UCSD-AML1 (cell line): ENCODE data around the gene GMEB2.
"Not testable (repeated sequence)": the region's sequence is repeated elsewhere in the genome, so short reads cannot be mapped to it uniquely, and the experiment has no call there.

Experiments
- DNase-seq: peaks from one replicate; lab custom pipeline; 2025; ENCODE audit not compliant: unreplicated experiment; lab: John Stamatoyannopoulos, UW

The GMEB2 gene

DNA sequence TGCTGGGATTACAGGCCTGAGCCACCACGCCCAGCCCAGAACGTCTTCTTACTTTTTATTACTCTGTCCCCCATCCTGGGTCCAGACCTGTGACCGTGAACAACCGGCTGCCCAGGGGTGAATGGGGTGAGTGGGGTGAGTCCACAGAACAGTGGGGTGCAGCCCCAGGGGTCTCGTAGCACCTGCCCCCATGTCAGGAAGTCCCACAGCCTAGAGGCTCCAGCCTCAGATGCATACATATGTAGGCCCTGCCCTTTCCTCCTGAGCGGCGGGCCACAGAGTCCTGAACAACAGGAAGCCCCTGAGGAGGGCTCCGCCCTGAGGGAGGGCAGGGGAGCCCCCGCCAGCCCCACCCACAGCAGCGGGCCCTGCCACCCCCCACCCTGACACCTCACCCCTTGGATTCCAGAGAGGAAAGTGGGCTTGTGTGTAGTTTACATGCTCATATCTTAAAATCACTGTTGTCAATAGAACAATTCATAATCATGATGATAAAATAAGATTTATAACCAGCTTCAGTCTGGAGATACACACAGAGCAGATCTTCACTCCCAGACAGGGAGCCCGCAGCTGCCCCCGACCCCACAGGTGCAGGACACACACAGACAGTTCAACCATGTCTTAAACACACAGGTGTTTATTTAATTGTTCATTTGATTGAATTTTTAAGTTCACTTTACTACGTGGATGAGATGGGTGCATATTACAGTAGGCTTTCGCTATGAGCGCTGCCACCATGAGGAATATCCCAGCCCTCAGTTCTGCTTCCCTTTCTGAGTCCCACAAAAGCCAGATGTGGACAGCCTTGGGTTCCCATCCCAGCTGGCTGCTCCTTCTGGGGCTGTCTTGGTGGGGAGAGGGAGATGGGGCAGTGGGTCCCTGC, 12.4 kb upstream of the GMEB2 start:
- DNase-seq = peak; percentile 62

DNA sequence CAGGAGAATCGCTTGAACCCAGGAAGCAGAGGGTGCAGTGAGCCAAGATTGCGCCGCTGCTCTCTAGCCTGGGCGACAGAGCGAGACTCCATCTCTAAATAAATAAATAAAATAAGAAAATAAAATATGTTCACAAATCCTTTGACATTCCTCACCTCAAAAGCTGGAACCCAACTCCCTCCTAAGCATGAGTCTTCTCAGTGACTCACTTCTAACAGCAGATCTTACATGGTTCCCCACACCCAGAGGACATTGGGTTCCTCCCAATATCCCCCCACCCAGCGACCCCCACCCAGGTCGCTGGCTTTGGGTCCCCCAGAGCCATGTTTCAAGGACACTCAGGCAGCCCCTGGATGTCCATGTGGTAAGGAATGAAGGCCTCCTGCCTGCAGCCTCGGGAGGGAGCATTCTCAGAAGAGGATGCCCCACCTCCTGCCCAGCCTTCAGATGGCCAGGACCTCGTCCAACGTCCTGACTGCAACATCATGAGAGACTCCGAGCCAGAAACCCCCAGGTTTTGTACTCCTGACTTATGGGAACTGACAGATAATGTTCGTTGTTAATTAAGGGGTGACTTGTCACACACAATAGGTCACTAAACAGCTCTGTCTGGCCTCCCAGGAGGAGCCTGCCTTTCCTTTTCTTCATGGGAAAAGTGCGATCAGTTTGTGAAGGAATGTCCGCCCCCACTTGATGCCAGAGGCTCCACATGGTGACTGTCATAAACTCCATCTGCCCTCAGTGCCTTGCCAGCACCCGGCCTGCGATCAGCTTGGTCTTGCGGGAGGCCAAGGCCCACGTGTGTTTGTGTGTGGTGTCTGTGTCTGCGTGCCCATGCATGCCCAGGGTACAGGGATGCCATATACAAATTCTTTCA, 10.1 kb upstream of the GMEB2 start:
- no peak for DNase-seq

DNA sequence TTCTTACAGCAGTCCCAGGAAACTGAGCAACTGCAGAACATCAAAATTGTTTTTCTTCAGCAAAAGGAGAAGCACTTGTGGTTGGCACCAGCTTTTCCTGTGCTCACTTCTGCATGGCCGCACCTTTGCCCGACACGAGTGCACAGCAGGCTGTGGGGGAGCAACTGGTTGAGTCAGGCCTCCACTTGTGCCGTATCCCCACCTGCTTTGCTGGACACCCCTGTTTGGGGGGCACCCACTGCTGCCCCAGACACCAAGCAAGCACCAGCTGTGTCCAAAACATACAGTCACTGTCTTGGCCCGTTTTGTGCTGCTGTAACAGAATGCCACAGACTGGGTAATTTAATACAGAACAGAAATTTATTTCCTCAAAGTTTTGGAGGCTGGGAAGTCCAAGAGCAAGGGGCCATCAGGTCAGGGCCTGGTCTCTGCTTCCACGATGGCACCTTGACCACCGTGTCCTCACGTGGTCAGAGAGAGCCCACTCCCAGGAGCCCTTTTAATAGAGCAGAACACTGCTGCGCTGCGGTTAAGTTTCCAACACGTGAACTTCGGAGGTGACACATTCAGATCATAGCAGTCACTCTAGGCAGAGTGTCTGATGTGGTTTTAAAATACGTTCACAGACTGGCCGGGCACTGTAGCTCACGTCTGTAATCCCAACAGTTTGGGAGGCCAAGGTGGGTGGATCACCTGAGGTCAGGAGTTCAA, 8.7 kb upstream of the GMEB2 start:
- DNase-seq = peak; percentile 58

DNA sequence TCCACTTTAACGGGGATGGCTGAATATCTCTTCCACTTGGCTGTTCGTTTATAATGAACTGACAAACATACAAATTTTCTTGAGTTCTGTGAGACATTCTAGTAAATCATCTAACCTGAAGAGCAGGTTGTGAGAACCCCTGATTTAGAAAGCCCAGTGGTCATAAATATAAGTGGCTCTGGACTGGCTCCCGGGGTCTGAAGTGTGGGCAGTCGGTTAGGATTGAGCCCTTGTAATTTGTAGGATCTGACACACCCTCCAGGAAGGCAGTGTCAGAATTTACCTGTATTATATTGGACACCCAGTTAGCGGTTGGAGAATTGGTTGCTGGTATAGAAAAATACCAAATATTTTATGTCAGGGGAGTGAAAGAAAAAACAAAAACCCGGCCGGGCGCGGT, 6.8 kb upstream of the GMEB2 start:
- no peak for DNase-seq

DNA sequence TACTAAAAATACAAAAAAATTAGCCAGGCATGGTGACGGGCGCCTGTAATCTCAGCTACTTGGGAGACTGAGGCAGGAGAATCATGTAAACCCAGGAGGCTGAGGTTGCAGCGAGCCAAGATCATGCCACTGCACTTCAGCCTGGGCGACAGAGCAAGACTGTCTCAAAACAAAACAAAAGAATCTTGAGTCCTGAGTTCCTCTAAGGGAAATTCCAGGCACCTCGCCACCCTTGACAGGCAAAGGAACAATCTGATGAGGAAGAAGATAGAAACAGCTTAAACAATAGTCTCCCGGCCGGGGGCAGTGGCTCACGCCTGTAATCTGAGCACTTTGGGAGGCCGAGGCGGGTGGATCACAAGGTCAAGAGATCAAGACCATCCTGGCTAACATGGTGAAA, 4.5 kb upstream of the GMEB2 start:
- DNase-seq = not testable (repeated sequence)

DNA sequence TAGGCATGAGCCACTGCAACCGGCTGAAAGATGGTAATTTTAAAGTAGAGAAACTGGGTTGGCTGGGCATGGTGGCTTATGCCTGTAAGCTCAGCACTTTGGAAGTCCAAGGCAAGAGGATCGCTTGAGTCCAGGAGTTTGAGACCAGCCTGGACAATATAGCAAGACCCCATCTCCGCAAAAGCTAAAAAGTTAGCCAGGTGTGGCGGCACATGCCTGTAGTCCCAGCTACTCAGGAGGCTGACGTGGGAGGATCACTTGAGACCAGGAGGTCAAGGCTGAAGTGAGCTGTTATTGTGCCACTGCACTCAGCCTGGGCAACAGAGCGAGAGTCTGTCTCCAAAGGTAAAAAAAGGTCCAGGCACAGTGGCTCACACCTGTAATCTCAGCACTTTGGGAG, 4.1 kb upstream of the GMEB2 start:
- DNase-seq = not testable (repeated sequence)

DNA sequence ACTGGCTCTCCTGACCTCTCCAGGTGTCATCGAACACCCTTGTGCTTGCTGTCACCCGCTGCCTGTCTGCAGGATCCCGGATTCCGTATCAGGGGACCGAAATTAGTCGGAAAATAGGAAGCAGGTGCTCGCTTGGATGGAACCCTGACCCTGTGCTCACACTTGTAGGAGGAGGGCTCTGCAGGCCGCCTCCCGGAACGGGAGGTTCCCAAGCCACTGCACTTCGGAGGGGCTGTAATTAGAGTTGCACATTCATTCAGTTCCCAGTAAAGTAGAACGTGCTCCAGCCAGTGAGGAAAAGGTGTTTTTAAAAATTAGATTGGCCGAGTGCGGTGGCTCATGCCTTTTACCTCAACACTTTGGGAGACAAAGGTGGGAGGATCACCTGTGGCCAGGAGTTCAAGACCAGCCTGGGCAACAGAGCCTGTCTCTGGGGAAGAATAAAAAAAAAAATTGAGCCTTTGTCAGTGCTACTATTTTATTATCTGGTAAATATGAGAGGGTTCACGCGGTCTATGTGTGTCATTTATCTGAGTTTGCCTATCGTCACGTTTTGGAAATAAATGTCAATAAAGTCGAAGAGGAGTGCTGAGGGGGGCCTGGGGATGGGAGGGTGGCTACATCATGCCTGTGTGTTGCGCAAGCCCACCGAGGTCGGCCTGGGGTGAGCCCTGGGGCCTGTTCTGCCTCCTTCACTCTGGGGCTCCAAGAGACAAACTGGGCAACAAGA, 1.5 kb upstream of the GMEB2 start:
- DNase-seq = peak; percentile 80

DNA sequence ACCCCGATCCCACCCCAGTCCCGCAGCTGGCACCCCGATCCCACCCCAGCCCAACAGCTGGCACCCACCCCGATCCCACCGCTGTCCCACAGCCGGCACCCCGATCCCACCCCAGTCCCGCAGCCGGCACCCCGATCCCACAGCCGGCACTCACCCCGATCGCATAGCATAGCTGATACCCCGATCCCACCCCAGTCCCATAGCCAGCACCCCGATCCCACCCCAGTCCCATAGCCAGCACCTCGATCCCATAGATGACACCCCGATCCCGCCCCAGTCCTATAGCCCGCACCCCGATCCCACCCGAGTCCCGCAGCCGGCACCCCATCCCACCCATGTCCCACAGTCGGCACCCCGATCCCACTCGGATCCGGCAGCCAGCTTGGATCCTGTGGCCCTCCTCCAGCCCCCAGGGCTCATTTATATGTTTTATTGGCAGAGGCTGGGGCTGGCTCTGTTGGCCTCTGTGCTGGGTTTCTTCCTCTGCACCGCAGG, 897 bp upstream of the GMEB2 start:
- DNase-seq = no peak

DNA sequence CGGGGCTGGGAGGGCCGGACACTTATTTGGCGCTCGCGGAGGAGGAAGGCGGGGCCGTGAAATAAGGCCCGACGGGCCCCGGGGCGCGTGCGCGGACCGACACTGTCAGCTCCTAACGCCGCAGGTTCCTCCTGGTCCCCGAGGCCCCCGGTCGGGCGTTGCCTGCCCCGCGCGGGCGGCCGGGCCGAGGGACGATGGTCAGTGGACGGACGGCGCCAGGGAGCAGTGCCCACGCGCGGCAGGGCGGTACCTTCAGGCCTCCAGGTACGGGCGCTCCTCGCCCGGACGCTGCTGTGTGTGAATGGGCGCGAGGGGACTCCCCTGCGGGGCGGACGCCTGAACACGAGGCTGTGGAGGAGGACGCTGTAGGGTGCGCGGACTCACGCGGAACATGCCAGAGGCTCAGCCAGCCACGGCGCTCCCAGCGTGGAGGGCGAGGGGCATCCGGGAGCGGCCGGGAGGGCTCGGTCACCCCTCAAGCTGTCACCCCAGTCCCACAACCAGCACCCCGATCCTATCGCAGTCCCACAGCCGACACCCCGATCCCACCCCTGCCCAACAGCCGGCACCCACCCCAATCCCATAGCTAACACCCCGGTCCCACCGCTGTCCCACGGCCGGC, 339 bp upstream of the GMEB2 start:
- DNase-seq = peak; percentile 94

DNA sequence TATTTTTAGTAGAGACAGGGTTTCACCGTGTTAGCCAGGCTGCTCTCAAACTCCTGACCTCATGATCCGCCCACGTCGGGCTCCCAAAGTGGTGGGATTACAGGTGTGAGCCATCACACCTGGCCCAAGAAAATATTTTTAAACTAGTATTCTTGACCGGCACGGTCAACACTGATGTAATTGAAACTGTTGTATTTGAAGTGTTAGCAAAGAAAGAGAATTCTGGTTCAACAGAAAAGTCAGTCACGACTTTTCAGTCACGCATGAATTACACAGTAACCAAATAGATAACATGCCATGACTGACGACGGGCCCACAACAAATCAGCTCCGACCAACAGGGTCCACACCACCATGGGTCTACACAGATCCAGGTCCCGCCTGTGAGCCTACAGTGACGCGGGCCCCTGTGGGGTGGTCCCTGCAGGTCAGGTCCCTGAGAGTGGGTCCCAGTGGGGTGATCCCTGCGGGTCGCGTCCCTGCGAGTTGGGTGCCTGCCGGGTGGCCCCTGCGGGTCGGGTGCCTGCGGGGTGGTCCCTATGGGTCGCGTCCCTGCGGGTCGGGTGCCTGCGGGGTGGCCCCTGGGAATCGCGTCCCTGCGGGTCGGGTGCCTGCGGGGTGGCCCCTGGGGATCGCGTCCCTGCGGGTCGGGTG, 1.0 kb downstream of the GMEB2 start:
- DNase-seq = no peak

DNA sequence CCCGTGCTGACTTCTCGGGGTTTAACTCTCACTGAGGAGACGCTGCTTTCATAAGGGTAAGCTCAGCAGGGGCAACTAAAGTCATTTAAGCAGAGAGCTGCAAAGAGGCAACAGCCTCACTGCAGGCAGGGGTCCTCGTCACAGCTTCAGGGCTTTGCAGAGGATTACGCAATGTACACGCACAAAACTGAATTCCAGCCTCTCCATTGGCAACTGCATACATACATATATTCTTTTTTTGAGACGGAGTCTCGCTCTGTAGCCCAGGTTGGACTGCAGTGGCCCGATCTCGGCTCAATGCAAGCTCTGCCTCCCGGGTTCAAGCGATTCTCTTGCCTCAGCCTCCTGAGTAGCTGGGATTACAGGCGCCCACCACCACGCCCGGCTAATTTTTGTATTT, 2.4 kb downstream of the GMEB2 start:
- DNase-seq = no peak

DNA sequence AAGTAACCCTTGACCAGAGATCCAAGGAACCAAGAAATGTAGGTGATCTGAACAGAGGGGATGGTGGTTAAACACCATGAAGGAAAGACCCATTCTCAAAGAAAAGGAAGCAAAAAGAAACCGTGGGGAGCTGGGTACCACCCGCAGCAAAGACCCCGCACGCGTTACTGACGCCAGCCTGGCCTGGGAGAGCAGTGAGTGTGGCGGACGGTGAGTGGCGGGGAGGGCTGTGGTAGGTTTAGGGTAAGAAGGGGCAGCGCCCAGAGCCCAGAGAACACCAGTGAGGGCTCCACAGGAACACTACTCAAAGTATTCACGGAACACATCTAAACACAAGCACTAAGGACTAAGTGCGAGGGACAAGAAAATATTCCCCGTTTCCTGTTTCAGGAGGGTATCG, 4.2 kb downstream of the GMEB2 start:
- DNase-seq = no peak

DNA sequence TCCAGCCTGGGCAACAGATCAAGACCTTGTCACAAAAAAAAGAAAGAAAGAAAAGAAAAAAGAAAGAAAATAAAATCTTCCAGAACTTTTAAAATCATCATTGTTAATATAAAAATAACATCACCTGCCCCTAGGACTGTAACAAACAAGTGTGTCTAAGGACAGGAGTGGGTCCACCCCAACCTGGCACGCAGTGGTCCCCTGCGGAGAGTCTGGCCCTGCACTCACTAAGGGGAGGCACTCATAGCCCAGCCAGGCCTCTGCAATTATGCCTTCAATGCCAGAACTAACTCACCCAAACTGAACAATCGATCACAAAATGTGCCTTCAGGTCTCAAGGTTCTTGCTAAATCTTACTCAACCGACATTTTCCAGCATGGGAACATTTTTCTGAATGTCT, 4.8 kb downstream of the GMEB2 start:
- DNase-seq = no peak

DNA sequence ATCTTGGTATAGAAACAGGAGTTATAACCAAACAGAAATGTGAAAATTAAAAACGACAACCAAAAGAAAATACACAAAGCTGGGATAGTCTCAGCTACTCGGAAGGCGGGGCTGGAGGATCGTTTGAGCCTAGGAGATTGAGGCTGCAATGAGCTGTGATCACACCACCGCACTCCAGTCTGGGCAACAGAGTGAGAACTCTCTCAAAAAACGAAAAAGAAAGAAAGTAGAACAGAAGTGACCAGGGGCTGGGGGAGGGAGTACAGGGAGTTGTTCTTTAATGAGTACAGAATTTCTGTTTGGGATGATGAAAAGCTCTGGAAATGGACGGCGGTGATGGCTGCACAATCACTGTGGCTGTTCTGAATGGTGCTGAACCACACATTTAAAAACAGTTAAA, 5.9 kb downstream of the GMEB2 start:
- DNase-seq = no peak

DNA sequence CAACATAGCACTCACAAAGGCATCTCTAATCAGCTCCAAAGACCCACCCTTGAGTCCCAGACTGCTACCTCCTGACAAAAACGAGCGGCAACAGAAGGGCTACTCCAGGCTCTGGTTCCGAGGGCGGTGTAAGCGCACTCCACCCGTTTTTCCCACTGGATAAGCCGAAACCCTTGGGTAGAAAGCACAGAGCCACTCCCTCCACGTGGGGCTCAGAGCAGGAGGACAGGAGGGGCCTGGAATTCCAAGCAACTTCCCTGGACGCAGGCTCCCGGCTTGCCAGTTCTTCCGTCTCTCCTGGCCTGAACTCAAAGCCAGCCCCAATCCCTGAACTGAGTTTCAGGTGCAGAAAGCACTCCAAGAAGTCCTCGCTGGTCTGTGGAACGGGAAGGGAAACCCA, 7.4 kb downstream of the GMEB2 start:
- DNase-seq = no peak

DNA sequence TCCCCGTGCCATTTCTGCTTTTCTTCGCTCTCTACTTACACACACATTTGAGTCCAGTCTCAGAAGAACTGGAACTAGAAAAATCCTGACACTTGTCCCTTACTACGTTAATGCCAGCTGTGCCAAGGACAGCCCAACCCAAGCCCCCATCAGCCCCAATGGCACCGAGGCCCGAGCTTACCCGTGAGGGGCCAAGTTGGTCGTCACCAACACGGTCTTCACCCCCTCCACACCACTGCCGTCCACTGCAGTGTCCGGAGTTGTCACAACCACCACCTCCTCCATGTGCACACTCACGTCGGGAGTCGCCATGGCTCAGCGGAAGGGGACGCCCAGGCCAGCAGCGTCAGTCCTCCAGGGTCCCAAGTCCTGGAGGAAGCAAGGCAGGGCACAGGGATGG, 7.8 kb downstream of the GMEB2 start:
- no peak for DNase-seq

DNA sequence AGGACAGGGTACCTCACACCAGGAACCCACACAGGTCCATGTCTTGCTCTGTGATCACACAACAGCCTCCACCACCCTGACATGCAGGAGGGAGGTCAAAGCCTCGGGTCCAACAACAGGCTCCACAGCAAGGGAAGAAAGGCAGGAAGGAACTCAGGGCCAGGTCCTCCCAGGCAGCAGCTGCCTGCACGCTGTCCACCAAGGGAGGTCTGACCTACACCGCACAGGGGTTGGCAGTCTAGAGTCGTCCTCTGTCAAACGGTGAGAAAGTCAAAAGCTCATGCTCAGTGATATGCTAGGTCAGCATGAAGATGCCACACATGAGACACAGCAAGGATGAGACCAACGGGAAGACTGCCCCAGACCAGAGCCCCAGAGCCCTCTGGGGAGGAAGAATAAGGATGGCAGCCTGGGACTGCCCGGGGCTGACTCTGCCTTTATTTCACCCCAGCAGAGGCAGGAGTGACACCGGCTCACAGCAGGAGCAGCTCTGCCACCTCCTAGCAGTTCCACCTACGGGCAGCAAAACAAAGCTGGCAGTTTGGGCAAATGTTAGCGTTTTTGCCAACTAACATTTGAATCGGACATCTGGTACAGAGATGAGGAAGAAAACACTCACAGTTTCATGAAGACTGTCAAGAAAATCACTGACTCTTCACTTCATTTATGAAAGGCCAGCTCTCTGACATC, 8.5 kb downstream of the GMEB2 start:
- DNase-seq = no peak

DNA sequence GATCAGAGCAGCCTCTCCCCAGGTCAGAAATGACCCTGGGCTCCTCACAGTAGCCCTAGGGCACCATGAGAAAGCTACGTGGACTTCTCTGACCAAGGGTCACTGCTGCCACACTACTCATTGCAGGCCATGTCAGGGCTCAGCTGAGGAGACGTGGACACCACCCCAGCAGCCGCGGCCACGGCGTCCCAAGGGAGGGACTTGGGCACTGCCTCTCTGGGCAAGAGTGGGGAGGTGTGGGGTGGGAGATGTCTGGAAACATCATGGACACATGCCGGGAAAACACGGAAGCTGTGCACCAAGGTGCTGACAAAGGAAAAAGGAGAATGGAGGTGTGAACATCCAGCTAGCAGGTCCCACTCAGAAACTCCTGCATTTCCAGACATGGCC, 9.0 kb downstream of the GMEB2 start:
- DNase-seq = no peak
